Muscle of leg (tissue), 11 donors: ENCODE results near the gene TRMT44. TPM values are rescaled to one million over a fixed set of nuclear protein-coding genes. Genes with fewer than 3 reads are reported as not detected.
A peak's percentile ranks its signal among the peaks of the same experiment; 100 is the strongest.
"Not testable (repeated sequence)": the region's sequence is repeated elsewhere in the genome, so short reads cannot be mapped to it uniquely, and the experiment has no call there.

ENCODE experiments used
- DNase-seq: peaks from one replicate; pipeline ENCODE4 v3.0.0; 2013
- H3K27ac ChIP-seq: one replicate; pipeline ENCODE4 v1.5.1; 2013; ENCODE audit warnings: mild to moderate bottlenecking, low read length, control low read depth
- H3K27me3 ChIP-seq: one replicate; pipeline ENCODE4 v1.6.1; 2013; ENCODE audit warnings: low read length; ENCODE audit not compliant: control insufficient read depth, insufficient read depth
- H3K36me3 ChIP-seq: one replicate; pipeline ENCODE4 v1.6.1; 2013; ENCODE audit warnings: low read length; ENCODE audit not compliant: control insufficient read depth, insufficient read depth
- H3K4me1 ChIP-seq: one replicate; pipeline ENCODE4 v1.6.1; 2013; ENCODE audit warnings: low read length; ENCODE audit not compliant: control insufficient read depth, insufficient read depth
- H3K4me3 ChIP-seq: one replicate; pipeline ENCODE4 v1.5.1; 2013; ENCODE audit warnings: low read length, control low read depth
- H3K9me3 ChIP-seq: replicated peaks from 2 replicates; pipeline ENCODE4 v1.6.1; 2013; ENCODE audit warnings: low read depth, low read length; ENCODE audit not compliant: control insufficient read depth
- WGBS: methylation state at CpG from one replicate; pipeline ENCODE4 v1.1.5; 2013; ENCODE audit warnings: missing lambda C conversion rate; ENCODE audit not compliant: insufficient coverage; 5-methylcytosine and 5-hydroxymethylcytosine counted together
- polyA plus RNA-seq, 8 donors: library from polyadenylated mRNA; unstranded; fragments of 120-200 nt; gene quantifications; one replicate each; pipeline versions ENCODE4 v1.2.1 to v1.2.3, GENCODE V29; 2013; ENCODE audit warnings: inconsistent platforms in 1 of 8, low replicate concordance in 1 of 8; ENCODE audit not compliant: insufficient read length in 8 of 8, insufficient read depth in 1 of 8
- total RNA-seq: library from RNA; stranded (reverse); fragments of 120-200 nt; gene quantifications from one replicate; pipeline ENCODE4 v1.2.4, GENCODE V29; 2013

The TRMT44 gene
- total and polyA plus RNA-seq, 9 donors = 8.1 to 13.9 (median 10.3) TPM

- not testable (repeated sequence) for H3K27me3 ChIP-seq, DNase-seq, H3K27ac ChIP-seq, H3K9me3 ChIP-seq, H3K4me3 ChIP-seq
- 70% methylated on average over 2 of the region's 7 CpGs for WGBS
- peaks cover 35% of the 10 kb centered on the region for H3K4me1 ChIP-seq
- peaks cover 63% of the 10 kb centered on the region for H3K36me3 ChIP-seq
Observed at GRCh38 chr4:8406887-8407286, 33.7 kb upstream of the TRMT44 start.

GRCh38 chr4:8407316-8407715 is 33.3 kb upstream of the TRMT44 start:
- Histone ChIP-seq H3K4me1 (peaks cover 30% of the 10 kb centered on the region), H3K36me3 (peaks cover 64% of the 10 kb centered on the region), H3K27me3 (no peaks in the 10 kb centered on the region), H3K27ac (no peak overlapping the region), H3K9me3 (no peaks in the 10 kb centered on the region), H3K4me3 (no peak overlapping the region)
- 99% methylated on average over 13 of the region's 14 CpGs for WGBS
- no peak for DNase-seq

GRCh38 chr4:8407756-8408155 is 32.8 kb upstream of the TRMT44 start:
- peaks cover 60% of the 10 kb centered on the region for H3K36me3 ChIP-seq

GRCh38 chr4:8409264-8410065 is 31.1 kb upstream of the TRMT44 start:
- Histone ChIP-seq H3K27me3 (no peaks in the 10 kb centered on the region), H3K27ac (no peak overlapping the region), H3K4me1 (peaks cover 19% of the 10 kb centered on the region), H3K4me3 (no peak overlapping the region), H3K36me3 (peaks cover 61% of the 10 kb centered on the region), H3K9me3 (no peaks in the 10 kb centered on the region)
- DNase-seq = peak; percentile 93
- WGBS = 63% methylated on average over 15 of the region's 17 CpGs

More at GRCh38 chr4:8407756-8408155, 32.8 kb upstream of the TRMT44 start:
- Histone ChIP-seq H3K27ac (no peak overlapping the region), H3K4me1 (peaks cover 26% of the 10 kb centered on the region), H3K9me3 (no peaks in the 10 kb centered on the region), H3K4me3 (no peak overlapping the region), H3K27me3 (no peaks in the 10 kb centered on the region)
- no peak for DNase-seq
- WGBS = no CpG with 5 or more reads among the region's 9 CpGs

GRCh38 chr4:8410066-8410625 is 30.4 kb upstream of the TRMT44 start:
- 67% methylated on average over 2 of the region's 9 CpGs for WGBS
- H3K27me3 ChIP-seq = no peaks in the 10 kb centered on the region
- no peaks in the 10 kb centered on the region for H3K9me3 ChIP-seq
- no peak overlapping the region for H3K27ac ChIP-seq
- H3K4me1 ChIP-seq = peaks cover 19% of the 10 kb centered on the region
- H3K4me3 ChIP-seq = no peak overlapping the region
- no peak for DNase-seq
- peaks cover 61% of the 10 kb centered on the region for H3K36me3 ChIP-seq

GRCh38 chr4:8410641-8411271 is 29.8 kb upstream of the TRMT44 start:
- Histone ChIP-seq H3K27me3 (no peaks in the 10 kb centered on the region), H3K4me3 (no peak overlapping the region), H3K9me3 (no peaks in the 10 kb centered on the region), H3K36me3 (peaks cover 59% of the 10 kb centered on the region), H3K4me1 (peaks cover 19% of the 10 kb centered on the region), H3K27ac (no peak overlapping the region)
- peak; percentile 76 for DNase-seq
- WGBS = 48% methylated on average over 19 of the region's 26 CpGs

- peaks cover 19% of the 10 kb centered on the region for H3K4me1 ChIP-seq
- H3K36me3 ChIP-seq = peaks cover 55% of the 10 kb centered on the region
- H3K9me3 ChIP-seq = no peaks in the 10 kb centered on the region
- no peaks in the 10 kb centered on the region for H3K27me3 ChIP-seq
- WGBS = 72% methylated on average over 11 of the region's 13 CpGs
- H3K27ac ChIP-seq = no peak overlapping the region
- no peak for DNase-seq
- H3K4me3 ChIP-seq = no peak overlapping the region
Observed at GRCh38 chr4:8411351-8412180, 29.0 kb upstream of the TRMT44 start.

GRCh38 chr4:8412288-8412687 is 28.3 kb upstream of the TRMT44 start:
- no peak overlapping the region for H3K27ac ChIP-seq
- H3K36me3 ChIP-seq = peaks cover 51% of the 10 kb centered on the region
- peaks cover 21% of the 10 kb centered on the region for H3K4me1 ChIP-seq
- no peak for DNase-seq
- H3K9me3 ChIP-seq = no peaks in the 10 kb centered on the region
- H3K4me3 ChIP-seq = no peak overlapping the region
- WGBS = 100% methylated on average over 1 of the region's 5 CpGs
- no peaks in the 10 kb centered on the region for H3K27me3 ChIP-seq

- Histone ChIP-seq H3K27me3 (no peaks in the 10 kb centered on the region), H3K4me1 (peaks cover 16% of the 10 kb centered on the region), H3K36me3 (peaks cover 41% of the 10 kb centered on the region), H3K27ac (no peak overlapping the region), H3K9me3 (no peaks in the 10 kb centered on the region), H3K4me3 (no peak overlapping the region)
- WGBS = no CpG with 5 or more reads among the region's 2 CpGs
- no peak for DNase-seq
Observed at GRCh38 chr4:8414377-8414776, 26.2 kb upstream of the TRMT44 start.
